ENCODE data around the gene LALBA.
A peak's percentile ranks its signal among the peaks of the same experiment; 100 is the strongest.
"Not testable (repeated sequence)": the region's sequence is repeated elsewhere in the genome, so short reads cannot be mapped to it uniquely, and the experiment has no call there.

LALBA gene

DNA sequence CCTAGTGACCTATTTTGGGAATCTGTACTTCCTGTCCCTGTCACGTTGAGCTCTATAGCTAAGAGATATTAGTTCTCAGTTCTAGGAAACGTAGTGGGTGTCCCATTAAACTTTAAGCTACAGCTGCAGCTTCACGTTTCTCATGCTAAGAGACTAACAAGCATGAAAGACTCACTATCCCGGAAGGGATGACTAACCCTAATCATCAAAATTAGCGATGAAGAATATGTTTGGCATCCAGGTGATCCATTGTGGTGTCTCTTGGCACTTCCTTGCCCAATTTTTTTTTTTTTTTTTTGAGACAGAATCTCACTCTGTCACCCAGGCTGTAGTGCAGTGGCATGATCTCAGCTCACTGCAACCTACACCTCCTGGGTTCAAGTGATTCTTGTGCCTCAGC is 11.0 kb upstream of the LALBA start:
- Histone ChIP-seq H3K4me2 (peak overlapping the region; percentile 12; the same call in 1 of the 2 replicates), H4K20me1 (no peaks in the 10 kb centered on the region), H3K27me3 (no peaks in the 10 kb centered on the region), H3K9ac (no peak overlapping the region), H3K36me3 (no peaks in the 10 kb centered on the region), H3K4me3 (no peak overlapping the region), H3K9me3 (no peaks in the 10 kb centered on the region), H3K4me1 (peaks cover 9% of the 10 kb centered on the region), H3K27ac (no peak overlapping the region)
- TF ChIP-seq Cebpa-rat (IDR thresholded peaks at IDR 0.05) = no peak

DNA sequence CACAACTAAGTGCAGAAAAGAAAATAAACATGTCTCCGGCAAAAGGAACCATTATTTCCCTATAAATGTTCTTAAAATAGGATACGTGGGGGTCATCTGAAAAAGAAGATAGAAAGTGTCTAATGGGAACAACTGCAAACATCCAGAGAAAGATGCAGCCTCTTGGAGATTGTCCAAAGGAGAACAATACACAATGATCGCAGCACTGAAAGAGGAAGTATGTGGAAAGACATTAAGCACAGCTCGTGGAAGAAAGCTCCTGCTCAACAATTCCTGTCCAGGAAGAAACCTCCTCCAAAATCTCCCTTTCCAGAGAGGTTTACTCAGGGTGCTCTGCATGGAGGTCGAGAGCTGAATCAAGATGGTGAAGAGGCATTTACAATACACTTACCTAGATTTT is 2.5 kb upstream of the LALBA start:
- Histone ChIP-seq H3K4me3 (no peak overlapping the region), H3K4me1 (no peaks in the 10 kb centered on the region), H3K27ac (no peak overlapping the region), H3K9ac (no peak overlapping the region), H3K36me3 (no peaks in the 10 kb centered on the region), H3K4me2 (no peak overlapping the region), H3K27me3 (no peaks in the 10 kb centered on the region), H3K9me3 (no peaks in the 10 kb centered on the region), H4K20me1 (no peaks in the 10 kb centered on the region)
- TF ChIP-seq Cebpa-rat (IDR thresholded peaks at IDR 0.05) = no peak

DNA sequence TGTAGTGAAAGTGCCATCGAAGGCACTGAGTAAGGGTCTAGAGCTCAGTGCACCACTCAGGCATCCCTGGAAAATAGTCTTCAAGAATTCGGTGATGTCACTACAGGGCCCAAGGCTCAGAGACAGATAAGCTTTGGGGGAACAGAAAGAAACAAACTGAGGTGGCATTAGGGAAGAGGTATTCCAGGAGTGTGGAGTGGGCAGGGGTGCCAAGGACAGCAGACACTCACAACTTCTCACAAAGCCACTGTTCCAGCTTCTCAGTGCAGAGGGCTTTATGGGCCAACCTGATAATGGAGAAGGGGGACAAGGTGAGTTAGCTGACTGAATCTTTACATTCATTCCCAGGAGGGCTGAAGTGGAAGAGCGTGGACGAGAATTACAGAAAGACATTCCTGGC is 2.1 kb downstream of the LALBA start:
- Histone ChIP-seq H3K4me1 (no peaks in the 10 kb centered on the region), H3K36me3 (no peaks in the 10 kb centered on the region), H3K27me3 (no peaks in the 10 kb centered on the region), H3K9me3 (no peaks in the 10 kb centered on the region), H3K4me2 (no peak overlapping the region), H4K20me1 (no peaks in the 10 kb centered on the region), H3K27ac (no peak overlapping the region), H3K9ac (no peak overlapping the region), H3K4me3 (no peak overlapping the region)
- TF ChIP-seq Cebpa-rat (IDR thresholded peaks at IDR 0.05) = no peak

DNA sequence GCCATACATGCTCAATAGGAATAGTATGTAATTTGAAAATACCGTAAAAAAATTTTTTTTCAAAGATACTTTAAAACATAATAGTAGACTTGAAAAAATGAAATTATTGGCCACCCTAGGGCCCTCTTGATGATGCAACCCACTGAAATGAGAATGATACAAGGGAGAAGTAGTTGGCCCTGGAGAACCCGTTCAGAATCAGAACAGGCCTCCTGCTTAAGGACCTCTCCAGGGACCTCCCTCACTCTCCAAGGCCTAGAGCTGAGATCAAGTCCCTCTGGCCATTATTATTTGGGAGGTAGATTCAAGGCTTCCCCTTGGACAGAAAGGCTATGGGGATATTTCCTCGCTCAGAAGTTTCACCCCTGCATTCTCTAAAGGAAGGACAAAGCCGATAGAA is 11.9 kb downstream of the LALBA start:
- Histone ChIP-seq H3K4me2 (no peak overlapping the region), H3K4me1 (no peaks in the 10 kb centered on the region), H3K27me3 (no peaks in the 10 kb centered on the region), H3K9ac (no peak overlapping the region), H4K20me1 (no peaks in the 10 kb centered on the region), H3K36me3 (no peaks in the 10 kb centered on the region), H3K4me3 (no peak overlapping the region), H3K9me3 (no peaks in the 10 kb centered on the region), H3K27ac (no peak overlapping the region)
- no peak for TF ChIP-seq Cebpa-rat (IDR thresholded peaks at IDR 0.05)

DNA sequence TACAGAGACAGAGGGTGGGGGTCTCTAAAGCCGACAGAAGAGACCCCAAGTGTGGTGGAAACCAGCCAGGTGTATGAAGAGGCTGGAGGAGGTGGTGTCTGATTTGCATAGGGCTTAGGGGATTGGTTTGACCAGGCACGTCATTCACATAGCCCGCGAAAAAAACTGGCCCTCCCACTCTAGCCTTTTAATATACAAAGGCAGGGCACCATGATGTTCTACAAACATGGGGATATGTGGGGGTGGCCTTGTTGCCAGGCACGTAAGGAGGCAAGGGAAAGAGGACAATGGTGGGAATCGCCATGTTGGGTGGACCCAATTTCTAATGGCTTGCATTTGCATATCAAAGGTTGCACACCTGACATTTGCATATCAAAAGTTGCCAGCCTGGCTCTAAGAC is 13.2 kb downstream of the LALBA start:
- Histone ChIP-seq H3K9ac (no peak overlapping the region), H3K36me3 (no peaks in the 10 kb centered on the region), H3K27ac (no peak overlapping the region), H3K27me3 (no peaks in the 10 kb centered on the region), H3K4me3 (no peak overlapping the region), H3K9me3 (peaks cover 3% of the 10 kb centered on the region; the same call in 1 of the 2 replicates), H3K4me2 (no peak overlapping the region), H4K20me1 (no peaks in the 10 kb centered on the region), H3K4me1 (no peaks in the 10 kb centered on the region)
- no peak for TF ChIP-seq Cebpa-rat (IDR thresholded peaks at IDR 0.05)

DNA sequence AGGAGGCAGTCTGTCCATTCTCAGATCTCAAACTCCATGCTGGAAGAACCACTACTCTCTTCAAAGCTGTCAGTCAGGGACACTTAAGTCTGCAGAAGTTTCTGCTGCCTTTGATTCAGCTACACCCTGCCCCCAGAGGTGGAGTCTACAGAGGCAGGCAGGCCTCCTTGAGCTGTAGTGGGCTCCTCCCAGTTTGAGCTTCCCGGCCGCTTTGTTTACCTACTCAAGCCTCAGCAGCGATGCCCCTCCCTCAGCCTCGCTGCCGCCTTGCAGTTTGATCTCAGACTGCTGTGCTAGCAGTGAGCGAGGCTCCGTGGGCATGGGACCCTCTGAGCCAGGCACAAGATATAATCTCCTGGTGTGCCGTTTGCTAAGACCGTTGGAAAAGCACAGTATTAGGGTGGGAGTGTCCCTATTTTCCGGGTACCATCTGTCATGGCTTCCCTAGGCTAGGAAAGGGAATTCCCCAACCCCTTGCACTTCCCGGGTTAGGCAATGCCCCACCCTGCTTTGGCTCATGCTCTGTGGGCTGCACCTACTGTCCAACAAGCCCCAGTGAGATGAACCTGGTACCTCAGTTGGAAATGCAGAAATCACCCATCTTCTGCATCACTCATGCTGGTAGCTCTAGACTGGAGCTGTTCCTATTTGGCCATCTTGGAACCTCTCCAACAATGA is 16.0 kb downstream of the LALBA start:
- not testable (repeated sequence) for H3K27me3 ChIP-seq, H3K9ac ChIP-seq, H3K36me3 ChIP-seq, H3K4me3 ChIP-seq, H4K20me1 ChIP-seq, H3K4me1 ChIP-seq, H3K27ac ChIP-seq, H3K4me2 ChIP-seq
- H3K9me3 ChIP-seq = peaks cover 12% of the 10 kb centered on the region; the same call in 1 of the 2 replicates

DNA sequence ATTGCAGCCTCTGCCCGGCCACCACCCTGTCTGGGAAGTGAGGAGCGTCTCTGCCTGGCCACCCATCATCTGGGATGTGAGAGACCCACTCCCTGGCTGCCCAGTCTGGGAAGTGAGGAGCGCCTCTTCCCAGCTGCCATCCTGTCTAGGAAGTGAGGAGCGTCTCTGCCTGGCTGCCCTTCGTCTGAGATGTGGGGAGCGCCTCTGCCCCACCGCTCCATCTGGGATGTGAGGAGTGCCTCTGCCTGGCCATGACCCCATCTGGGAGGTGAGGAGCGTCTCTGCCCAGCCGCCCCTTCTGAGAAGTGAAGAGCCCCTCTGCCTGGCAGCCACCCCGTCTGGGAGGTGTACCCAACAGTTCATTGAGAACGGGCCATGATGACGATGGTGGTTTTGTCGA is 18.2 kb downstream of the LALBA start:
- peaks cover 12% of the 10 kb centered on the region; the same call in 1 of the 2 replicates for H3K9me3 ChIP-seq
- H3K4me3 ChIP-seq, H3K9ac ChIP-seq, H3K4me2 ChIP-seq, H4K20me1 ChIP-seq, H3K27me3 ChIP-seq, H3K27ac ChIP-seq, H3K4me1 ChIP-seq, H3K36me3 ChIP-seq: not testable (repeated sequence)

DNA sequence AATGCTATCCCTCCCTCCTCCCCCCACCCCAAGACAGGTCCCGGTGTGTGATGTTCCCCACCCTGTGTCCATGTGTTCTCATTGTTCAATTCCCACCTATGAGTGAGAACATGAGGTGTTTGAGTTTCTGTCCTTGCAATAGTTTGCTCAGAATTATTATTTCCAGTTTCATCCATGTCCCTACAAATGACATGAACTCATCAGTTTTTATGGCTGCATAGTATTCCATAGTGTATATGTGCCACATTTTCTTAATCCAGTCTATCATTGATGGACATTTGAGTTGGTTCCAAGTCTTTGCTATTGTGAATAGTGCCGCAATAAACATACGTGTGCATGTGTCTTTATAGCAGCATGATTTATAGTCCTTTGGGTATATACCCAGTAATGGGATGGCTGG is 22.8 kb downstream of the LALBA start:
- H3K4me3 ChIP-seq, H3K9ac ChIP-seq, H3K4me1 ChIP-seq, H3K27ac ChIP-seq, H3K4me2 ChIP-seq, H3K27me3 ChIP-seq, H3K36me3 ChIP-seq, H4K20me1 ChIP-seq: not testable (repeated sequence)
- peaks cover 12% of the 10 kb centered on the region; the same call in 1 of the 2 replicates for H3K9me3 ChIP-seq

DNA sequence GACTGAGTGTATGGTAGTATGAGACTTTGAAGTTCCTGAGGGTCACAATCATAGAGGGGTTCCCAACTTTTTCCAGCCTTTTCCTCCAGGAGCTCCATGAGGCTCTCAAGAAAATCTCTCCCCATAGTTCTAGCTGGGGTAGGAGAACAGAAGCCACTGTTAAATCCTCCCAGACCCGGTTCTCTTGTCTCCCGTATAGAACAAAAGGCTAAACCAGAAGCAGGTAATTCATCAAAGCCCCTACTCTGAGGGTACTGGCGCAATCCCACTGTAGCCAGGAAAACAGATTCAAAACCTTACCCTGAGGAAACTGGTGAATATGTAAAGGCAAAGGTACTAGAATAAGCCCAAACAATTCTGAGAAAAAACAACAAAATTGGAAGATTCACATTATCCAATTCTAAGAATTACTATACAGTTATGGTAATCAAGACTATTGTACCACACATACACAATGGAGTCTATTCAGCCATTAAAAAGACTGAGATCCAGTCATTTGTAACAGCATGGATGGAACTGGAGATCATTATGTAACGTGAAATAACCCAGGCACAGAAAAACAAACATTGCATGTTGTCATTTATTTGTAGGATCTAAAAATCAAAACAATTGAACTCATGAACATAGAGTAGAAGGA is 23.9 kb downstream of the LALBA start:
- Histone ChIP-seq H4K20me1 (no peaks in the 10 kb centered on the region), H3K4me2 (no peak overlapping the region), H3K4me1 (no peaks in the 10 kb centered on the region), H3K9me3 (0 out of 2 replicates have a peak, but pooled peaks cover 2% of the 10 kb centered on the region), H3K27ac (no peak overlapping the region), H3K27me3 (no peaks in the 10 kb centered on the region), H3K9ac (no peak overlapping the region), H3K36me3 (no peaks in the 10 kb centered on the region), H3K4me3 (no peak overlapping the region)
- no peak for TF ChIP-seq Cebpa-rat (IDR thresholded peaks at IDR 0.05)

DNA sequence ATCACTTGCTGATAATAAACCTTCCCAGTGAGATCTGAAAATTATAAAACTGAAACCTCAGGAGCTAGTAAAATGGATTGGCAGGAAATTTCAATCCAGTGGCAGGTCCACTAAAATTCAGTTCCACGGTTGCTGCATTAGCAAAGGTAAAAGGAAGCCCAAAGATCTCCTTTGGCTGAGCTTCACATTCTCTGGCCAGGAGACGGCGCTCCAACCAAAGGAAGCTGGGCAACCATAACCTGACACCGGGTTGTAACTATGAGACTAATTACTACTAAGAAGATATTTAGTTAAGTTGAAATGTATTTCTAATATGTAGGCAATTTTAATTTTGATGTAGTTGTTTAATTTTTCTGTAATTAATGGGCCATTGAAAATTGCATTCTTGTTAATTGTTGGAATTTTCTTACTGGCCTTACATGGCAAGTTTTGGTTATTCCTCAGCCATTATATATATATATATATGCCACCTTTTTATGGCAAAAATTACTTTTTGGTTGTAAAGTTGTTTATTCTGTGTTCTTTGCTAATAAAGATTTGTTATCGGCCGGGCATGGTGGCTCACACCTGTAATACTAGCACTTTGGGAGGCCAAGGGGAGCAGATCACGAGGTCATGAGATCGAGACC is 27.4 kb downstream of the LALBA start:
- Histone ChIP-seq H3K4me2 (no peak overlapping the region), H3K4me3 (no peak overlapping the region), H3K36me3 (no peaks in the 10 kb centered on the region), H3K9ac (no peak overlapping the region), H3K27me3 (no peaks in the 10 kb centered on the region), H3K4me1 (no peaks in the 10 kb centered on the region), H3K9me3 (no peaks in the 10 kb centered on the region), H4K20me1 (no peaks in the 10 kb centered on the region), H3K27ac (no peak overlapping the region)
- TF ChIP-seq Cebpa-rat (IDR thresholded peaks at IDR 0.05) = no peak
